H1 (cell line): ENCODE data around the gene CAPZB. TPM values are rescaled to one million over a fixed set of nuclear protein-coding genes. Genes with fewer than 3 reads are reported as not detected.

Experiments used
- CTCF ChIA-PET: fragments of 300-600 bp; sonication (Branson Sonifier 250); formaldehyde crosslinking; loops from one replicate; lab custom pipeline; 2021; ENCODE audit not compliant: partially characterized antibody; lab: Charles Lee
- POLR2A ChIA-PET: fragments of 300-600 bp; sonication (Branson Sonifier 250); formaldehyde crosslinking; loops from one replicate; lab custom pipeline; 2021; ENCODE audit warnings: inconsistent platforms; ENCODE audit not compliant: partially characterized antibody; lab: Charles Lee
- DNase-seq, 2 experiments: peaks; one replicate each; pipeline versions ENCODE4 v3.0.0 to v3.0.0-alpha.2; 2010 to 2022; ENCODE audit warnings: low spot score in 2 of 2, low read depth in 1 of 2, mixed read lengths in 1 of 2
- FAIRE-seq: peaks from 2 replicates; lab custom pipeline; 2011; peaks lifted over from hg19 to GRCh38; lab: Jason Lieb, UNC
- H2AFZ ChIP-seq: 2 replicates; pipeline ENCODE4 v1.8.1; 2012; ENCODE audit warnings: low read length, inconsistent platforms
- H2AK5ac ChIP-seq: 2 replicates; pipeline ENCODE4 v1.6.1; 2013; ENCODE audit warnings: low read depth, low read length
- H2BK120ac ChIP-seq: replicated peaks from 2 replicates; pipeline ENCODE3; 2013; ENCODE audit warnings: low read depth, low read length, inconsistent platforms
- H2BK12ac ChIP-seq: 2 replicates; pipeline ENCODE4 v1.6.1; 2013; ENCODE audit warnings: low read depth, low read length
- H2BK15ac ChIP-seq: 2 replicates; pipeline ENCODE4 v1.6.1; 2013; ENCODE audit warnings: low read length
- H2BK20ac ChIP-seq: 2 replicates; pipeline ENCODE4 v1.6.1; 2013; ENCODE audit warnings: low read length
- H2BK5ac ChIP-seq: 2 replicates; pipeline ENCODE4 v1.6.1; 2013; ENCODE audit warnings: low read depth, low read length
- H3K14ac ChIP-seq: 2 replicates; pipeline ENCODE4 v1.6.1; 2013; ENCODE audit warnings: inconsistent platforms; ENCODE audit not compliant: insufficient read length
- H3K18ac ChIP-seq: 2 replicates; pipeline ENCODE4 v1.6.1; 2013; ENCODE audit warnings: low read length; ENCODE audit errors: extremely low read depth
- H3K23ac ChIP-seq: 2 replicates; pipeline ENCODE4 v1.6.1; 2013; ENCODE audit warnings: inconsistent platforms; ENCODE audit not compliant: insufficient read length
- H3K23me2 ChIP-seq: 2 replicates; pipeline ENCODE4 v1.6.1; 2013; ENCODE audit warnings: low read depth, low read length
- H3K27ac ChIP-seq: 2 replicates; pipeline ENCODE4 v1.6.1; 2011; ENCODE audit warnings: low read depth, low read length, inconsistent platforms
- H3K27me3 ChIP-seq, 4 experiments: replicated peaks in 1 of 4; 1 replicate in 1 of 4; 2 replicates in 3 of 4; pipeline versions ENCODE4 v1.6.1 to v1.8.1; 2011 to 2013; ENCODE audit warnings: low read length in 3 of 4, mild to moderate bottlenecking in 3 of 4, inconsistent platforms in 2 of 4, mixed read lengths in 2 of 4, moderate library complexity in 1 of 4; ENCODE audit not compliant: control insufficient read depth in 3 of 4, insufficient read depth in 3 of 4; ENCODE audit errors: extremely low read depth in 1 of 4
- H3K36me3 ChIP-seq, 4 experiments: 2 replicates each; pipeline versions ENCODE4 v1.6.1 to v1.8.1; 2011 to 2013; ENCODE audit warnings: mild to moderate bottlenecking in 4 of 4, low read length in 3 of 4, moderate library complexity in 2 of 4, control low read depth in 1 of 4, inconsistent platforms in 1 of 4; ENCODE audit not compliant: insufficient read depth in 4 of 4, control insufficient read depth in 2 of 4
- H3K4ac ChIP-seq: replicated peaks from 2 replicates; pipeline ENCODE3; 2013; ENCODE audit warnings: low read length, low read depth, mixed read lengths, inconsistent platforms; ENCODE audit not compliant: insufficient read length
- H3K4me1 ChIP-seq, 4 experiments: replicated peaks in 1 of 4; 1 replicate in 1 of 4; 2 replicates in 3 of 4; pipeline versions ENCODE4 v1.6.1 to v1.8.1; 2011 to 2013; ENCODE audit warnings: low read length in 3 of 4, inconsistent platforms in 2 of 4, mixed read lengths in 1 of 4; ENCODE audit not compliant: insufficient read depth in 4 of 4, control insufficient read depth in 3 of 4
- H3K4me2 ChIP-seq, 2 experiments: 2 replicates each; pipeline versions ENCODE4 v1.6.1 to v1.8.1; 2011 to 2013; ENCODE audit warnings: low read depth in 2 of 2, low read length in 2 of 2, control low read depth in 1 of 2, inconsistent platforms in 1 of 2, mild to moderate bottlenecking in 1 of 2; ENCODE audit not compliant: insufficient read depth in 1 of 2
- H3K4me3 ChIP-seq, 4 experiments: fragments of 200-600, 300-600 bp in 1 of 4; sonication (generic), shearing (Covaris generic), sonication (Bioruptor Twin) in 1 of 4; 2 replicates each; pipeline versions ENCODE4 v1.5.1 to v1.8.1; 2011 to 2016; ENCODE audit warnings: low read length in 4 of 4, low read depth in 3 of 4, control low read depth in 2 of 4, inconsistent platforms in 2 of 4, mild to moderate bottlenecking in 2 of 4, mixed read lengths in 1 of 4, moderate library complexity in 1 of 4; ENCODE audit not compliant: insufficient read depth in 2 of 4; ENCODE audit errors: extremely low read depth in 1 of 4
- H3K56ac ChIP-seq: replicated peaks from 2 replicates; pipeline ENCODE3; 2013; ENCODE audit warnings: low read depth, mild to moderate bottlenecking, mixed read lengths, low read length, inconsistent platforms; ENCODE audit not compliant: insufficient read length
- H3K79me1 ChIP-seq: 2 replicates; pipeline ENCODE4 v1.6.1; 2013; ENCODE audit warnings: low read depth, low read length, control low read depth
- H3K79me2 ChIP-seq, 2 experiments: 2 replicates each; pipeline versions ENCODE4 v1.6.1 to v1.8.1; 2012 to 2013; ENCODE audit warnings: low read length in 2 of 2, mild to moderate bottlenecking in 2 of 2, inconsistent platforms in 1 of 2; ENCODE audit not compliant: insufficient read depth in 2 of 2, control insufficient read depth in 1 of 2
- H3K9ac ChIP-seq, 4 experiments: replicated peaks in 1 of 4; 1 replicate in 1 of 4; 2 replicates in 3 of 4; pipeline versions ENCODE4 v1.6.1 to v1.8.1; 2011 to 2013; ENCODE audit warnings: low read depth in 3 of 4, low read length in 3 of 4, control low read depth in 2 of 4, mild to moderate bottlenecking in 2 of 4, moderate library complexity in 2 of 4, inconsistent platforms in 1 of 4; ENCODE audit errors: extremely low read depth in 1 of 4
- H3K9me3 ChIP-seq, 2 experiments: 2 replicates each; pipeline versions ENCODE4 v1.6.1 to v1.8.1; 2012 to 2013; ENCODE audit warnings: mild to moderate bottlenecking in 2 of 2, moderate library complexity in 2 of 2, control low read depth in 1 of 2, inconsistent platforms in 1 of 2, low read depth in 1 of 2, low read length in 1 of 2, mixed read lengths in 1 of 2; ENCODE audit not compliant: insufficient read depth in 2 of 2
- H4K20me1 ChIP-seq, 2 experiments: replicated peaks in 1 of 2; 2 replicates each; pipeline versions ENCODE3 to v1.8.1; 2011 to 2013; ENCODE audit warnings: inconsistent platforms in 2 of 2, low read length in 2 of 2, mild to moderate bottlenecking in 1 of 2; ENCODE audit not compliant: insufficient read depth in 2 of 2, control insufficient read depth in 1 of 2
- H4K5ac ChIP-seq: 2 replicates; pipeline ENCODE4 v1.6.1; 2013; ENCODE audit warnings: low read length, low read depth, mixed read lengths, inconsistent platforms; ENCODE audit not compliant: insufficient read length
- H4K8ac ChIP-seq: 2 replicates; pipeline ENCODE4 v1.8.0; 2013; ENCODE audit warnings: mild to moderate bottlenecking, moderate library complexity, low read length, inconsistent platforms; ENCODE audit not compliant: insufficient read depth; ENCODE audit errors: extremely low read depth
- H4K91ac ChIP-seq: replicated peaks from 2 replicates; pipeline ENCODE3; 2013; ENCODE audit warnings: low read length, mixed read lengths, inconsistent platforms; ENCODE audit not compliant: insufficient read length
- CBX8 ChIP-seq: fragments of 300-800, 300-1000 bp; sonication (generic); IDR thresholded peaks from 2 replicates; pipeline ENCODE4 v1.7.1; 2016; ENCODE audit warnings: low read depth, low read length, borderline replicate concordance
- EZH2 ChIP-seq: fragments of 200-600 bp; sonication (generic); IDR thresholded peaks from 2 replicates; pipeline ENCODE4 v1.7.1; 2012; ENCODE audit warnings: low read depth, mild to moderate bottlenecking, moderate library complexity, low read length, inconsistent platforms; ENCODE audit not compliant: severe bottlenecking
- HDAC2 ChIP-seq, 2 experiments: fragments of 300-600 bp in 1 of 2; sonication (generic) in 1 of 2; IDR thresholded peaks; 2 replicates each; pipeline ENCODE4 v1.6.1; 2011 to 2012; ENCODE audit warnings: low read depth in 2 of 2, low read length in 2 of 2, mild to moderate bottlenecking in 2 of 2, moderate library complexity in 2 of 2, borderline replicate concordance in 1 of 2, inconsistent platforms in 1 of 2
- KDM5A ChIP-seq: fragments of 200-600 bp; IDR thresholded peaks from 2 replicates; pipeline ENCODE4 v1.7.1; 2012; ENCODE audit warnings: mild to moderate bottlenecking, low read length, inconsistent platforms, mixed read lengths
- NANOG ChIP-seq: IDR thresholded peaks from 2 replicates; pipeline ENCODE4 v1.6.1; 2011; ENCODE audit warnings: low read length, low read depth, mild to moderate bottlenecking, inconsistent platforms; ENCODE audit not compliant: insufficient read depth, poor library complexity, severe bottlenecking
- PHF8 ChIP-seq: fragments of 200-600 bp; sonication (generic); conservative IDR thresholded peaks from 2 replicates; pipeline ENCODE4 v1.7.1; 2012; ENCODE audit warnings: low read depth, mild to moderate bottlenecking, inconsistent platforms, low read length, moderate library complexity
- POU5F1 ChIP-seq: IDR thresholded peaks from 2 replicates; pipeline ENCODE4 v1.6.1; 2011; ENCODE audit warnings: low read depth, mild to moderate bottlenecking, low read length, moderate library complexity
- SUZ12 ChIP-seq: fragments of 200-600 bp; sonication (generic); IDR thresholded peaks from 2 replicates; pipeline ENCODE4 v1.6.1; 2012; ENCODE audit warnings: mild to moderate bottlenecking, inconsistent platforms, low read length, moderate library complexity, mixed read lengths
- ZNF274 ChIP-seq: IDR thresholded peaks from 2 replicates; pipeline ENCODE4 v1.7.0; 2012; ENCODE audit warnings: low read length, borderline replicate concordance; ENCODE audit errors: extremely low read depth
- WGBS, 2 experiments: shearing (Covaris generic) in 1 of 2; methylation state at CpG; one replicate each; pipeline versions ENCODE4 v1.1.6 to v1.1.7; 2013 to 2015; ENCODE audit warnings: low lambda C conversion rate in 2 of 2, mixed read lengths in 2 of 2, inconsistent platforms in 1 of 2, low coverage in 1 of 2, missing lambda C conversion rate in 1 of 2; ENCODE audit not compliant: insufficient replicate concordance in 2 of 2, insufficient coverage in 1 of 2, insufficient read length in 1 of 2; ENCODE audit errors: extremely low coverage in 1 of 2, missing lambda C conversion rate in 1 of 2; 5-methylcytosine and 5-hydroxymethylcytosine counted together
- polyA plus RNA-seq, 7 experiments: library from polyadenylated mRNA; depleted of rRNA in 3 of 7; stranded (reverse) in 5 of 7; unstranded in 2 of 7; fragments of >200 nt in 5 of 7; fragments of 200-250 nt in 2 of 7; gene quantifications; 1 replicate in 5 of 7; 2 replicates in 1 of 7; 4 replicates in 1 of 7; pipeline versions ENCODE4 v1.2.1 to v1.2.3, GENCODE V29; 2011 to 2013; ENCODE audit warnings: missing spikeins in 2 of 7, mixed read lengths in 2 of 7
- total RNA-seq: library from RNA; stranded (reverse); fragmentation: NEBNext Ultra II Directional; extraction: Animal tissue kit (Norgen Biotek cat#: 25700); gene quantifications from 2 replicates; pipeline ENCODE4 v1.2.1, GENCODE V29; 2021
- TF ChIP-seq, protein P1 (sequence below): IDR thresholded peaks from 2 replicates; pipeline ENCODE4 v1.6.1; 2012; ENCODE audit warnings: low read length, inconsistent platforms

The CAPZB gene
- total and polyA plus RNA-seq, 2 of the 8 experiments (the other 6 are each of a cell fraction or from before 2014, with no cell fraction given) = 162 to 371 TPM

DNA sequence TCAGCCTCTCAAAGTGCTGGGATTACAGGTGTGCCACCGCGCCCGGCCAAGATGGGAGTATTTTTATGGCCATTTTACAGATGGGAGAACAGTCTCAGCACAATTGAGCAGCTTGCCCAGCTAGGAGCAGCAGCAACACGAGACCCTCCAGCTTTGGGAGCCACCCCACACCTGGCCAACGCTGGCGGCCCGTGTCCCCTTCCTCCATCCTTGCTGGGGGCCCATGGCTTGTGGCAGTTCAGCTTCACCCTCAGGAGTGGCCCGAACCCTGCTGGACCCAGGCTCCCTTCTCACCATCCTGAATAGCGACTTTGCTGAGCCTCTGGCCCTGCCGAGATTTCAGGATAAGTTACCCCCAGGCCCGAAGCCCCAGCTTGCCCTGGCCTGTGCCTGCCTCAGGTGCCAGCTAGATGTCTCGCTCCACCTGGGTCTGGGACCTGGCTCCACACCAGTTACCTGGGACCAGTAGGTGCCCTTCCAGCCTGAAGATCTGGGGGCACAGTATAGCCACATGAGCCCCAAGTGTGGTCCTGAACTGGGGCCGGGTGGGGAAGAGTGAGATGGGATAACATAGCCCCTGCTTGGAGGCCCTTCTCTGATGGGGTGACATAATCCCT lies 154.0 kb downstream of the CAPZB start:
- ChIA-PET CTCF (interaction anchor here (0.5 to 2.3 kb wide), 12 partner anchors 10 to 374 kb away, joined by 3 to 9 read pairs (median 3); no protein-coding TSS in a partner anchor), POLR2A (interaction anchor here (0.6 to 13.3 kb wide), 5 partner anchors 10 to 320 kb away, joined by 3 to 143 read pairs (median 3); partner anchors contain the start of genes AKR7A2 and SLC66A1)
- H3K4me1 ChIP-seq = no peaks in the 10 kb centered on the region
- no peak overlapping the region for H3K9ac ChIP-seq
- no peak overlapping the region; the same call in 1 of the 2 replicates for H3K27ac ChIP-seq
- FAIRE-seq = no peak
- H4K5ac ChIP-seq = no peak overlapping the region
- H4K8ac ChIP-seq = no peak overlapping the region
- no peak overlapping the region for H3K4ac ChIP-seq
- no peaks in the 10 kb centered on the region for H3K27me3 ChIP-seq
- no peaks in the 10 kb centered on the region for H3K9me3 ChIP-seq
- no peak overlapping the region for H3K14ac ChIP-seq
- H3K23me2 ChIP-seq = no peaks in the 10 kb centered on the region
- no peak overlapping the region for H2BK15ac ChIP-seq
- peaks cover 0 to 5% (median 3%) of the 10 kb centered on the region in 4 experiments; a peak in 2 of 8 replicates for H3K36me3 ChIP-seq
- no peak overlapping the region for H4K91ac ChIP-seq
- H2AFZ ChIP-seq = no peak overlapping the region
- no peak overlapping the region for H2BK12ac ChIP-seq
- no peak overlapping the region for H3K4me2 ChIP-seq
- no peak overlapping the region for H2BK20ac ChIP-seq
- no peak overlapping the region for H2AK5ac ChIP-seq
- H3K79me2 ChIP-seq = no peaks in the 10 kb centered on the region
- no peak overlapping the region for H3K4me3 ChIP-seq
- H2BK5ac ChIP-seq = no peak overlapping the region
- H3K18ac ChIP-seq = no peak overlapping the region
- no peak overlapping the region for H3K56ac ChIP-seq
- H3K79me1 ChIP-seq = no peaks in the 10 kb centered on the region; the same call in 1 of the 2 replicates
- no peak overlapping the region for H3K23ac ChIP-seq
- DNase-seq = no peak
- peaks cover 0 to 7% of the 10 kb centered on the region in 2 experiments for H4K20me1 ChIP-seq
- H2BK120ac ChIP-seq = no peak overlapping the region
- WGBS, 2 experiments = 95% methylated on average over 13 of the region's 13 CpGs; no CpG with 5 or more reads in 1 of the 2 experiments
- no peak for TF ChIP-seq EZH2
- TF ChIP-seq SUZ12 = no peak
- TF ChIP-seq NANOG = no peak
- TF ChIP-seq, protein P1, sequence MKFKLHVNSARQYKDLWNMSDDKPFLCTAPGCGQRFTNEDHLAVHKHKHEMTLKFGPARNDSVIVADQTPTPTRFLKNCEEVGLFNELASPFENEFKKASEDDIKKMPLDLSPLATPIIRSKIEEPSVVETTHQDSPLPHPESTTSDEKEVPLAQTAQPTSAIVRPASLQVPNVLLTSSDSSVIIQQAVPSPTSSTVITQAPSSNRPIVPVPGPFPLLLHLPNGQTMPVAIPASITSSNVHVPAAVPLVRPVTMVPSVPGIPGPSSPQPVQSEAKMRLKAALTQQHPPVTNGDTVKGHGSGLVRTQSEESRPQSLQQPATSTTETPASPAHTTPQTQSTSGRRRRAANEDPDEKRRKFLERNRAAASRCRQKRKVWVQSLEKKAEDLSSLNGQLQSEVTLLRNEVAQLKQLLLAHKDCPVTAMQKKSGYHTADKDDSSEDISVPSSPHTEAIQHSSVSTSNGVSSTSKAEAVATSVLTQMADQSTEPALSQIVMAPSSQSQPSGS = no peak
- TF ChIP-seq PHF8 = no peak
- no peak for TF ChIP-seq HDAC2 (IDR thresholded peaks at IDR 0.05; ENCODE audit: borderline replicate concordance in 1 of 2, low read depth in 2 of 2, low read length in 2 of 2)
- TF ChIP-seq POU5F1 = no peak
- no peak for TF ChIP-seq KDM5A
- TF ChIP-seq ZNF274 = no peak
- TF ChIP-seq CBX8 = no peak
